ENCODE results near the gene PTPRN2.

Gene PTPRN2

GRCh38 chr7:158400601-158401225 is 186.9 kb downstream of the PTPRN2 start:
- Histone ChIP-seq H3K9me3 (ENCODE audit: control insufficient read depth in 2 of 2, low read length in 2 of 2) (no peaks in the 10 kb centered on the region), H3K9ac (ENCODE audit: low read depth in 1 of 2, low read length in 2 of 2) (no peak overlapping the region), H3K27ac (ENCODE audit: low read depth in 2 of 2, low read length in 2 of 2) (no peak overlapping the region), H3K36me3 (ENCODE audit: control insufficient read depth in 2 of 2, insufficient read depth in 2 of 2, low read length in 2 of 2) (no peaks in the 10 kb centered on the region), H3K4me1 (ENCODE audit: control insufficient read depth in 2 of 2, insufficient read depth in 2 of 2, low read length in 2 of 2) (peaks cover 13 to 15% of the 10 kb centered on the region in 2 donors), H3K27me3 (ENCODE audit: control insufficient read depth in 2 of 2, insufficient read depth in 2 of 2, low read length in 2 of 2) (no peaks in the 10 kb centered on the region), H3K4me3 (ENCODE audit: low read length in 2 of 2) (no peak overlapping the region)

GRCh38 chr7:158399762-158400161 is 187.9 kb downstream of the PTPRN2 start:
- H3K4me3 ChIP-seq (ENCODE audit: low read length in 2 of 2): no peak overlapping the region
- H3K9ac ChIP-seq (ENCODE audit: low read depth in 1 of 2, low read length in 2 of 2): no peak overlapping the region
- no peaks in the 10 kb centered on the region for H3K36me3 ChIP-seq (ENCODE audit: control insufficient read depth in 2 of 2, insufficient read depth in 2 of 2, low read length in 2 of 2)
- no peaks in the 10 kb centered on the region for H3K27me3 ChIP-seq (ENCODE audit: control insufficient read depth in 2 of 2, insufficient read depth in 2 of 2, low read length in 2 of 2)
- peaks cover 13 to 18% of the 10 kb centered on the region in 2 donors for H3K4me1 ChIP-seq (ENCODE audit: control insufficient read depth in 2 of 2, insufficient read depth in 2 of 2, low read length in 2 of 2)
- no peak overlapping the region for H3K27ac ChIP-seq (ENCODE audit: low read depth in 2 of 2, low read length in 2 of 2)
- no peaks in the 10 kb centered on the region for H3K9me3 ChIP-seq (ENCODE audit: control insufficient read depth in 2 of 2, low read length in 2 of 2)

- Histone ChIP-seq H3K9ac (ENCODE audit: low read depth in 1 of 2, low read length in 2 of 2) (no peak overlapping the region), H3K27me3 (ENCODE audit: control insufficient read depth in 2 of 2, insufficient read depth in 2 of 2, low read length in 2 of 2) (no peaks in the 10 kb centered on the region), H3K9me3 (ENCODE audit: control insufficient read depth in 2 of 2, low read length in 2 of 2) (no peaks in the 10 kb centered on the region), H3K27ac (ENCODE audit: low read depth in 2 of 2, low read length in 2 of 2) (no peak overlapping the region), H3K36me3 (ENCODE audit: control insufficient read depth in 2 of 2, insufficient read depth in 2 of 2, low read length in 2 of 2) (no peaks in the 10 kb centered on the region), H3K4me3 (ENCODE audit: low read length in 2 of 2) (no peak overlapping the region), H3K4me1 (ENCODE audit: control insufficient read depth in 2 of 2, insufficient read depth in 2 of 2, low read length in 2 of 2) (peaks cover 13 to 18% of the 10 kb centered on the region in 2 donors)
Measured at GRCh38 chr7:158398750-158399149, 188.9 kb downstream of the PTPRN2 start.

- Histone ChIP-seq H3K4me3 (ENCODE audit: low read length in 2 of 2) (no peak overlapping the region), H3K36me3 (ENCODE audit: control insufficient read depth in 2 of 2, insufficient read depth in 2 of 2, low read length in 2 of 2) (no peaks in the 10 kb centered on the region), H3K27ac (ENCODE audit: low read depth in 2 of 2, low read length in 2 of 2) (no peak overlapping the region), H3K4me1 (ENCODE audit: control insufficient read depth in 2 of 2, insufficient read depth in 2 of 2, low read length in 2 of 2) (peaks cover 8 to 13% of the 10 kb centered on the region in 2 donors), H3K9me3 (ENCODE audit: control insufficient read depth in 2 of 2, low read length in 2 of 2) (no peaks in the 10 kb centered on the region), H3K9ac (ENCODE audit: low read depth in 1 of 2, low read length in 2 of 2) (no peak overlapping the region), H3K27me3 (ENCODE audit: control insufficient read depth in 2 of 2, insufficient read depth in 2 of 2, low read length in 2 of 2) (no peaks in the 10 kb centered on the region)
Measured at GRCh38 chr7:158397885-158398284, 189.7 kb downstream of the PTPRN2 start.

- no peak overlapping the region for H3K27ac ChIP-seq (ENCODE audit: low read depth in 2 of 2, low read length in 2 of 2)
- H3K9ac ChIP-seq (ENCODE audit: low read depth in 1 of 2, low read length in 2 of 2): no peak overlapping the region
- no peaks in the 10 kb centered on the region for H3K27me3 ChIP-seq (ENCODE audit: control insufficient read depth in 2 of 2, insufficient read depth in 2 of 2, low read length in 2 of 2)
- H3K4me1 ChIP-seq (ENCODE audit: control insufficient read depth in 2 of 2, insufficient read depth in 2 of 2, low read length in 2 of 2): peaks cover 8 to 11% of the 10 kb centered on the region in 2 donors
- no peaks in the 10 kb centered on the region for H3K9me3 ChIP-seq (ENCODE audit: control insufficient read depth in 2 of 2, low read length in 2 of 2)
- no peak overlapping the region for H3K4me3 ChIP-seq (ENCODE audit: low read length in 2 of 2)
- H3K36me3 ChIP-seq (ENCODE audit: control insufficient read depth in 2 of 2, insufficient read depth in 2 of 2, low read length in 2 of 2): no peaks in the 10 kb centered on the region
Measured at GRCh38 chr7:158396982-158397862, 190.4 kb downstream of the PTPRN2 start.

GRCh38 chr7:158396301-158396905 is 191.2 kb downstream of the PTPRN2 start:
- H3K27ac ChIP-seq (ENCODE audit: low read depth in 2 of 2, low read length in 2 of 2): no peak overlapping the region
- H3K4me3 ChIP-seq (ENCODE audit: low read length in 2 of 2): peak overlapping the region in 1 of 2 donors; percentile 20
- no peaks in the 10 kb centered on the region for H3K36me3 ChIP-seq (ENCODE audit: control insufficient read depth in 2 of 2, insufficient read depth in 2 of 2, low read length in 2 of 2)
- H3K4me1 ChIP-seq (ENCODE audit: control insufficient read depth in 2 of 2, insufficient read depth in 2 of 2, low read length in 2 of 2): peaks cover 8 to 11% of the 10 kb centered on the region in 2 donors
- H3K27me3 ChIP-seq (ENCODE audit: control insufficient read depth in 2 of 2, insufficient read depth in 2 of 2, low read length in 2 of 2): no peaks in the 10 kb centered on the region
- no peaks in the 10 kb centered on the region for H3K9me3 ChIP-seq (ENCODE audit: control insufficient read depth in 2 of 2, low read length in 2 of 2)
- H3K9ac ChIP-seq (ENCODE audit: low read depth in 1 of 2, low read length in 2 of 2): peak overlapping the region in 1 of 2 donors; percentile 16

GRCh38 chr7:158395780-158396278 is 191.8 kb downstream of the PTPRN2 start:
- Histone ChIP-seq H3K4me3 (ENCODE audit: low read length in 2 of 2) (no peak overlapping the region), H3K27ac (ENCODE audit: low read depth in 2 of 2, low read length in 2 of 2) (peak overlapping the region in 1 of 2 donors; percentile 61), H3K36me3 (ENCODE audit: control insufficient read depth in 2 of 2, insufficient read depth in 2 of 2, low read length in 2 of 2) (no peaks in the 10 kb centered on the region), H3K4me1 (ENCODE audit: control insufficient read depth in 2 of 2, insufficient read depth in 2 of 2, low read length in 2 of 2) (peaks cover 8 to 11% of the 10 kb centered on the region in 2 donors), H3K9me3 (ENCODE audit: control insufficient read depth in 2 of 2, low read length in 2 of 2) (no peaks in the 10 kb centered on the region), H3K9ac (ENCODE audit: low read depth in 1 of 2, low read length in 2 of 2) (no peak overlapping the region), H3K27me3 (ENCODE audit: control insufficient read depth in 2 of 2, insufficient read depth in 2 of 2, low read length in 2 of 2) (no peaks in the 10 kb centered on the region)

GRCh38 chr7:158395349-158395748 is 192.3 kb downstream of the PTPRN2 start:
- no peaks in the 10 kb centered on the region for H3K36me3 ChIP-seq (ENCODE audit: control insufficient read depth in 2 of 2, insufficient read depth in 2 of 2, low read length in 2 of 2)
- no peak overlapping the region for H3K27ac ChIP-seq (ENCODE audit: low read depth in 2 of 2, low read length in 2 of 2)
- H3K4me3 ChIP-seq (ENCODE audit: low read length in 2 of 2): no peak overlapping the region
- no peaks in the 10 kb centered on the region for H3K9me3 ChIP-seq (ENCODE audit: control insufficient read depth in 2 of 2, low read length in 2 of 2)
- H3K27me3 ChIP-seq (ENCODE audit: control insufficient read depth in 2 of 2, insufficient read depth in 2 of 2, low read length in 2 of 2): no peaks in the 10 kb centered on the region
- peaks cover 8 to 11% of the 10 kb centered on the region in 2 donors for H3K4me1 ChIP-seq (ENCODE audit: control insufficient read depth in 2 of 2, insufficient read depth in 2 of 2, low read length in 2 of 2)
- H3K9ac ChIP-seq (ENCODE audit: low read depth in 1 of 2, low read length in 2 of 2): no peak overlapping the region

- H3K9ac ChIP-seq (ENCODE audit: low read depth in 1 of 2, low read length in 2 of 2): no peak overlapping the region
Measured at GRCh38 chr7:158394936-158395335, 192.7 kb downstream of the PTPRN2 start.

More at GRCh38 chr7:158394936-158395335, 192.7 kb downstream of the PTPRN2 start:
- Histone ChIP-seq H3K4me1 (ENCODE audit: control insufficient read depth in 2 of 2, insufficient read depth in 2 of 2, low read length in 2 of 2) (peaks cover 8 to 11% of the 10 kb centered on the region in 2 donors), H3K9me3 (ENCODE audit: control insufficient read depth in 2 of 2, low read length in 2 of 2) (no peaks in the 10 kb centered on the region), H3K27ac (ENCODE audit: low read depth in 2 of 2, low read length in 2 of 2) (no peak overlapping the region), H3K27me3 (ENCODE audit: control insufficient read depth in 2 of 2, insufficient read depth in 2 of 2, low read length in 2 of 2) (no peaks in the 10 kb centered on the region), H3K36me3 (ENCODE audit: control insufficient read depth in 2 of 2, insufficient read depth in 2 of 2, low read length in 2 of 2) (no peaks in the 10 kb centered on the region), H3K4me3 (ENCODE audit: low read length in 2 of 2) (no peak overlapping the region)
